Muscle layer of duodenum (tissue), 2 donors: ENCODE data around the gene PNPLA7.

Source experiments
- H3K27ac ChIP-seq: one replicate; pipeline ENCODE4 v1.7.0; 2013; ENCODE audit warnings: mild to moderate bottlenecking, low read length
- H3K27me3 ChIP-seq: one replicate; pipeline ENCODE4 v1.7.0; 2013; ENCODE audit warnings: low read depth, mild to moderate bottlenecking, control low read depth, low read length
- H3K36me3 ChIP-seq, 2 donors: one replicate each; pipeline ENCODE4 v1.7.0; 2013; ENCODE audit warnings: low read length in 2 of 2, control low read depth in 1 of 2, mild to moderate bottlenecking in 1 of 2; ENCODE audit not compliant: insufficient read depth in 2 of 2, control insufficient read depth in 1 of 2
- H3K4me1 ChIP-seq, 2 donors: one replicate each; pipeline ENCODE4 v1.7.0; 2013; ENCODE audit warnings: low read length in 2 of 2, mild to moderate bottlenecking in 2 of 2, control low read depth in 1 of 2, moderate library complexity in 1 of 2; ENCODE audit not compliant: insufficient read depth in 2 of 2, control insufficient read depth in 1 of 2
- H3K4me3 ChIP-seq, 2 donors: one replicate each; pipeline ENCODE4 v1.7.0; 2013; ENCODE audit warnings: low read length in 2 of 2, low read depth in 1 of 2, mild to moderate bottlenecking in 1 of 2
- H3K9me3 ChIP-seq, 2 donors: one replicate each; pipeline ENCODE4 v1.7.0; 2013; ENCODE audit warnings: low read length in 2 of 2, control low read depth in 1 of 2, mild to moderate bottlenecking in 1 of 2; ENCODE audit not compliant: control insufficient read depth in 1 of 2
- donor health status: healthy.

The PNPLA7 gene

DNA sequence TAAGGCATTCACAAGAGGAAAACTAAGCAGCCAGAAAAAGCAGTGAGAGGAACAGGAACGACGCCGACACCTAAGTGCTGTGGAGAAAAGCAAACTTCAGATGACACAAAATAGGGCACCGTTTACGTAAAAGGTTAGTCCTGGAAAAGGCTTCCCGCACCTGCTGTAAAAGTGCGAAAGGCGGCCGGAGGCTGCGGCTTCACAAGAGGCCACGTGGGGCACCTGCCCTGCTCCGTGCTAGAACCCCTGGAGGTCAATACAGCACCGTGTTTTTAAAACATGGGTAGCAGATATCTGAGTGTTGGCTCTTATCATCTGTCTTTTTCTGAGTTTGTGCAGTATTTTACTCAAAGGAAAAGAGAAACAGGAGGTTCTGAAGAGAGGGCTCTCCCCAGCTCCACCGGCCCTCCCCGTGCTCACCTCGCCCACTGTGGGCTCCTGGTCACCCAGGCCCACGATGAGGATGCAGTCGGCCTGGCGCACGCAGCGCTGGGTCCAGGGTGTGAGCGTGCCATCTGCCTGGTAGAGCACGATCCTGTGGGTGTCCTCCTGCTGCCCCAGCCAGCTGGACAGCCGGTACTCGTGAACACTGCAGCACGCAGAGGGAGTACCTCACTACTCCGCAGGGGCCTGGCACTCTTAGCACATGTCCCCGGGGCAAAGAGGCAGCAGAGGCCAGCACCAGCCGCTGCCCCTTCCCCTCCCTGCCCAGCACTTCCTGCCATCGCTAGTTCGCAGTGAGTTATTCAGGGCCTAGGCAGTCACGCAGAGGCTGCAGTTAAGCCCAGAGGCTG lies 70.1 kb downstream of the PNPLA7 start:
- no peaks in the 10 kb centered on the region for H3K27me3 ChIP-seq
- no peaks in the 10 kb centered on the region for H3K4me1 ChIP-seq
- no peak overlapping the region for H3K27ac ChIP-seq
- peaks cover 4 to 6% of the 10 kb centered on the region in 2 donors for H3K9me3 ChIP-seq
- H3K36me3 ChIP-seq = peaks cover 0 to 3% of the 10 kb centered on the region in 2 donors
- H3K4me3 ChIP-seq = no peak overlapping the region

DNA sequence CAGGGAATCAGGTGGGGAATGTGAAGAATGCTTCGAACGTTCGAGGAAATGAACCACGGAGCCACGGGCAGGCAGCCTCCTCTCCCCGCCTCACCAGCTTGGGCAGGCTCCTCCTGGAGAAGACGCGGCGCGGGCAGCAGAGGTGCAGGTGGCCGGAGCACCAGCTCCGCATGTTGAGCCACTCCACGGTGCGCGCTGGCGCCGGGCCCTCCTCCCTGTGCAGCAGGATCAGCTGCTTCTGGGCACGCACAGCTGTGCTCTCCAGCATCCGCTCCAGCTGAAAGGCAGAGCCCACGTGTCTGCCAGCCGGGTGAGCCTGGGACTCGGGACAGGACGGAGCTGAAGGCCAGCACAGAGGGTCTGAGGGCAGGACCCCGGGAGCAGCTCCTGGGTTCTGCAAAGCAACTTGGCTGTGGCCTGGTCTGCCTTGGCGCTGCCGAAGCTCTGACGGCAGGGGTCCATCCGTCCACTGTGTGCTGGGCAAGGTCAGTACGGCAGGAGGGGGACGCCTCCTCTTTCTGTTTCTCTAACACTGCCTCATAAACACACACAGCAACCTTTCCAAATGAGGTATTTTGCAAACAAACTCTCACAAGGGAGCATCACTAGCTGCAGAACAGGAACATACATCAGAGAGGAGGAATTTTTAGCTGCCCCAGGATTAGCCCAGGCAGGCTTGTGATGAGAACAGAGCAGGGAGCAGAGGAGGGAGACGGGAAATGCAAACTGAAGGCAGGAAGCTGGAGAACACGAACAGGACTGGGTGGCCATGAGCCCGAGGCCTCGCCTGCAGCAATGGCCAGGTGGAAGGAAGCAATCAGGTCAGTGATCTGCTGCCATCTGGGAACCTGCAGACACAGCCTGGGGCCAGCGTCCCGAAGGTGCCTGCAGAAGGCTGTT lies 71.0 kb downstream of the PNPLA7 start:
- H3K27me3 ChIP-seq = no peaks in the 10 kb centered on the region
- H3K4me3 ChIP-seq = no peak overlapping the region
- H3K4me1 ChIP-seq = no peaks in the 10 kb centered on the region
- H3K27ac ChIP-seq = no peak overlapping the region
- peaks cover 4 to 6% of the 10 kb centered on the region in 2 donors for H3K9me3 ChIP-seq
- peaks cover 0 to 3% of the 10 kb centered on the region in 2 donors for H3K36me3 ChIP-seq

DNA sequence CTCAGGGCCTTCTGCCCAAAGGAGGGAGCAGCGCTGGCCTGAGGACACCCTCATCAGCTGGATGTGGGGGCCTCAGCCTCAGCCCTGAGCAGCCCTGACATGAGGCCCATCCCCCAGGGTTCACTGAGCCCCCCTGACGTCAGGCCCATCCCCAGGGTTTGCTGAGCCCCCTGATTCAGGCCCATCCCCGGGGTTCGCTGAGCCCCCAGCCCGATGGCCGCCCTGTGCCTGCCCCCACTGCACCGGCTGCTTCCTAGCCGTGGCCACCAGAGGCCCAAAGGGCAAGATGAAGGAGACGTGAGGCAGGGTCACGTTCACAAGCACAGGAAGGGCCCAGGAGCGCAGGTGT lies 71.6 kb downstream of the PNPLA7 start:
- H3K4me1 ChIP-seq = no peaks in the 10 kb centered on the region
- H3K27me3 ChIP-seq = no peaks in the 10 kb centered on the region
- H3K4me3 ChIP-seq = no peak overlapping the region
- no peak overlapping the region for H3K27ac ChIP-seq
- H3K36me3 ChIP-seq = peaks cover 0 to 3% of the 10 kb centered on the region in 2 donors
- peaks cover 4 to 6% of the 10 kb centered on the region in 2 donors for H3K9me3 ChIP-seq

DNA sequence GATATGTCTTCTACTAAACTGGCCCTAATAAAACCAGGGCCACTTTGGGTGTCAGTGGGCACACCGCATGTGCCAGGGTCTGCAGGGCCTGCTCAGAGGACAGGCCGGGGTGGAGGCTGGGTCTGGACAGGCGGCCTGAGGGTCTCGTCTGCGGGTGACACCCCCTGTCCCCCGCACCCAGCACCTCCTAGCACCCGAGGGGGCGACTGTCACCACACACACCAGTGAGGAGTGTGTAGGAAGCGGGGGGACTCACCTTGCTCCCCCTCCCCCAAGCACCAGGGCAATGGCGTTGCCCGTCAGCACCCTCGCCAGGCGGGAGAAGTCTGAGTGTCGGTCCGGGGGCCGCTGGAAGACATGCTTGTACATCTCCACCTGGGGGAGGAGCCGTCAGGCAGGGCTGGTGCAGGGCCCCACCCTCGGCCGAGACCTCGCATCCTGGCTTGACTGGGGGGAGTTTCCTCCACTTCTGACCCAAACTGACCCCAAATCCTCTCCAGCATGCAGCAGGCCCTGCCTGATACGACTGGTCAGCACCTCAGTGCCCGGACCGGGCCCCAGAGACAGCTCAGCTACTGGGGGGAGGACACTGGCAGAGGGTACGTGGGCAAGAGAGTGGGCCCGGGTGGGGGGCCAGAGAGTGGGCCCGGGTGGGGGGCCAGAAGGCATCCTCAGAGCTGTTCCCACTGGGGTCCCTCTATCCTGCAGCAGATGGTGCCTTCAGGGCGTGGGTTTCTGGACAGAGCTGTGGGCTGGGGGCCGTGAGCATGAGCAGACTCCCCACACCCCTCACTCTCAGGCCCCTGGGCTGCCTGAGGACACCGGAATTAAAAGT lies 72.2 kb downstream of the PNPLA7 start:
- Histone ChIP-seq H3K27me3 (no peaks in the 10 kb centered on the region), H3K4me1 (no peaks in the 10 kb centered on the region), H3K27ac (no peak overlapping the region), H3K36me3 (peaks cover 0 to 3% of the 10 kb centered on the region in 2 donors), H3K4me3 (no peak overlapping the region), H3K9me3 (peaks cover 4 to 6% of the 10 kb centered on the region in 2 donors)

DNA sequence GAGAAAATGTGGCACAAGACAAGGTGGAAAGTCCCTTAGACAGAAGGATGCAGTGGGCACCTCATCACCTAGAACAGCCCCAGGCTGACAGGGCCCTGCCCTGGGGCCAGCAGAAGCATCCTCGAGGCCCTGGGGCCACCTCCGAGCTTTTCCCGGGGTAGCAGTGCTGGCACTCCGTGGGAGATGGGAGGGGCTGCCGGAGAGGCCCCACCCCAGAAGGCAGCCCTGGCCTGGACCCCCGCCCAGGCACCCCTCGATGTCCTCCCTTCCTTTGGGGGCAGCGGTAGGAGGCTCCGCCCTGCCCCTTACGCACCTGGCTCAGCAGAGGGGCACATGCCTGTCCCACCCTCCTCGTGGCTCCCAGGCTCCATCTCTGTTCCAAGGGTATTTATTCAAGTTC lies 73.3 kb downstream of the PNPLA7 start:
- H3K36me3 ChIP-seq = peaks cover 0 to 3% of the 10 kb centered on the region in 2 donors
- peaks cover 4 to 6% of the 10 kb centered on the region in 2 donors for H3K9me3 ChIP-seq
- no peak overlapping the region for H3K4me3 ChIP-seq
- H3K27me3 ChIP-seq = no peaks in the 10 kb centered on the region
- no peak overlapping the region for H3K27ac ChIP-seq
- no peaks in the 10 kb centered on the region for H3K4me1 ChIP-seq

DNA sequence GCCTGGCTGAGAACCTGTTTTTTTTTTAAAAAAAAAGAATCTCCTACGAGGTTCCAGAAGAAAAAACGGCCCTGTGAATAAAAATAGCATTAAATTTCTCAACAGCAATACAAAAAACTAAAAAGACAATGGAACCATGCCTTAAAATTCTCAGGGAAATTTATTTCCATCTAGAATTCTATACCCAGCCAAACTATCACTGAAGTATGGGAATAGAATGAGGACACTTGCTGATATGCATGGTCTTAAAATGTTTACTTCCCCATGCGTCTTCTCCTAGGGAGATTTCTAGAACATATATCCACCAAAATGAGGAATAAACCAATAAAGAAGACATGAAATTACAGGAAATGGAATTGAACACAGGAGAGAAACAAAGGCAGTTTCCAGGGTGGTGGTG lies 74.5 kb downstream of the PNPLA7 start:
- Histone ChIP-seq H3K27ac (no peak overlapping the region), H3K36me3 (peaks cover 0 to 3% of the 10 kb centered on the region in 2 donors), H3K4me1 (no peaks in the 10 kb centered on the region), H3K9me3 (peaks cover 4 to 6% of the 10 kb centered on the region in 2 donors), H3K4me3 (no peak overlapping the region), H3K27me3 (no peaks in the 10 kb centered on the region)

DNA sequence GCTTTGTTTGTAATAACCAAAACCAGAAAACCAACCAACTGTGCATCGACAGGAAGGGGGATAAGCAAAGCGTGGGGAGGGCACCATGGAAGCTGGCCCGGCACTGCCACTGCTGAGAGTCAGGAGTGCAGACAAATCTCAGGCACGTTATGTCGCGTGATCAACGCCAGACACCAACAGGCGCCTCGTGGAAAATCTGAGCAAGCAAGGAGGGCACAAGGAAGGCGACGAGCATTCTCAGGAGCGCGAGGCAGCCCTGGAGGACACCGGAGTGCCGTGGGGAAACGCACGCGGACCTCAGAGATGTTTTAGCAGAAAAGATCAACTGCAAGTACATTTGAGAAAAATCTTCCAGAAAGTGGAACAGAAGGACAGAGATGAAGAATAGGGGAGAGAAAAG lies 75.9 kb downstream of the PNPLA7 start:
- Histone ChIP-seq H3K9me3 (peaks cover 4 to 6% of the 10 kb centered on the region in 2 donors), H3K27me3 (no peaks in the 10 kb centered on the region), H3K36me3 (peaks cover 0 to 3% of the 10 kb centered on the region in 2 donors), H3K4me3 (no peak overlapping the region), H3K4me1 (no peaks in the 10 kb centered on the region), H3K27ac (no peak overlapping the region)

DNA sequence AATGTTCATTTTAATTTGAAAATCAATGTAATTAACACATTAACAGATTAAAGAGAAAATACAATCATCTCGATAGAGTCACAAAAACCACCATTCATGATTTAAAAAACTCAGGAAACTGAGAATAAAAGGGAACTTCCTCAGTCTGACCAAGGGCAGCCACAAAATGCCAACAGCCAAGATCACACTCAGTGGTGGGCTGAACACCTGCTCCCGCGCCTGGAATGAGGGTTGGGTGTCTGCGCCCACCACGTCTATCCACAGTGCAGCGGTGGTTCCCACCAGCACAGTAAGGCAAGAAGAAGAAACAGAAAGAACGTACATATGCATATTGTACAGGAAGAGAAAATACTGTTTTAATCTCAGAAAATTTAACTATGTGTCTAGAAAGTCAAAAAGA lies 79.4 kb downstream of the PNPLA7 start:
- Histone ChIP-seq H3K4me1 (no peaks in the 10 kb centered on the region), H3K36me3 (peaks cover 0 to under 1% of the 10 kb centered on the region in 2 donors), H3K27ac (no peak overlapping the region), H3K27me3 (no peaks in the 10 kb centered on the region), H3K4me3 (no peak overlapping the region), H3K9me3 (peaks cover under 1 to 2% of the 10 kb centered on the region in 2 donors)

DNA sequence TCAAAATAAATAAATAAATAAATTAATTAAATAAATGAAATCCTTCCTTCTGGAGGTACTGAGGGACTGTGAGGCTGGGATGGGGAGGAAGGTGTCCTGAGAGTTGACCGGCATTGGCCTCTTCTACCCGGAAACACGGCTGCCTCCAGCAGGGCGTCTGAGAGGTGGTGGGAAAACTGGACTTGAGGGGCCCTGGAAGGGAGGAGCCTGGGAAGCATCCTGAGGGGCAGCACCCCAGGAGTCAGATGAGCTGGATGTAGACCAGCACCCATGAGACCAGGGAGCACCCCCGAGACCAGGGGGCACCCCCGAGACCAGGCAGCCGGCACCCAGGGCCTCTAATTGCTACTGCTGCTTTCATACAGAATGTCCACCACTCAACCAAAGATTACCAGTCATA lies 82.3 kb downstream of the PNPLA7 start:
- Histone ChIP-seq H3K4me3 (no peak overlapping the region), H3K27ac (no peak overlapping the region), H3K27me3 (no peaks in the 10 kb centered on the region), H3K36me3 (no peaks in the 10 kb centered on the region), H3K9me3 (no peaks in the 10 kb centered on the region), H3K4me1 (no peaks in the 10 kb centered on the region)

DNA sequence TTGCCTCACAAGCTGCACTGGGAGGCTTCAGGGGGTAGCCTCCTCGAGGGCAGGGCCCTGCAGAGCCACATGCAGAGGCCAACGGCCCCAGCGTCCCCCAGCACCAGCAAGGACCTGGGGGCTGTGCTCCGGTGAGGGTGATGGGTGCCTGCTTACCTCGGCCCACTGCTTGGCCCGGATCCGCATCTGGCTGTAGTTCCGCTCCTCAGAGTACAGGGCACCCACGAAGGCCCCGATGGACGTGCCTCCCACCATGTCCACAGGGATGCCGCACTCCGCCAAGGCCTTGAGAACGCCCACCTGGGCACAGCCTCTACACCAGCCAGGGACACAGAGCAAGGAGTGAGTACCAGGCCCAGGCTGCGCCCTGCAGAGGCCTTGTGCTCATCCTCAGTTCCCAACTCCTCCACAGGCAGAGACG lies 83.0 kb downstream of the PNPLA7 start:
- Histone ChIP-seq H3K4me1 (no peaks in the 10 kb centered on the region), H3K4me3 (no peak overlapping the region), H3K27ac (no peak overlapping the region), H3K36me3 (no peaks in the 10 kb centered on the region), H3K27me3 (no peaks in the 10 kb centered on the region), H3K9me3 (no peaks in the 10 kb centered on the region)
